SIG-M5 (cell line): Measurements from ENCODE around the gene SNCG.
"Not testable (repeated sequence)": the region's sequence is repeated elsewhere in the genome, so short reads cannot be mapped to it uniquely, and the experiment has no call there.

ENCODE experiments used
- DNase-seq: peaks from one replicate; lab custom pipeline; 2025; lab: John Stamatoyannopoulos, UW

Gene SNCG

DNA sequence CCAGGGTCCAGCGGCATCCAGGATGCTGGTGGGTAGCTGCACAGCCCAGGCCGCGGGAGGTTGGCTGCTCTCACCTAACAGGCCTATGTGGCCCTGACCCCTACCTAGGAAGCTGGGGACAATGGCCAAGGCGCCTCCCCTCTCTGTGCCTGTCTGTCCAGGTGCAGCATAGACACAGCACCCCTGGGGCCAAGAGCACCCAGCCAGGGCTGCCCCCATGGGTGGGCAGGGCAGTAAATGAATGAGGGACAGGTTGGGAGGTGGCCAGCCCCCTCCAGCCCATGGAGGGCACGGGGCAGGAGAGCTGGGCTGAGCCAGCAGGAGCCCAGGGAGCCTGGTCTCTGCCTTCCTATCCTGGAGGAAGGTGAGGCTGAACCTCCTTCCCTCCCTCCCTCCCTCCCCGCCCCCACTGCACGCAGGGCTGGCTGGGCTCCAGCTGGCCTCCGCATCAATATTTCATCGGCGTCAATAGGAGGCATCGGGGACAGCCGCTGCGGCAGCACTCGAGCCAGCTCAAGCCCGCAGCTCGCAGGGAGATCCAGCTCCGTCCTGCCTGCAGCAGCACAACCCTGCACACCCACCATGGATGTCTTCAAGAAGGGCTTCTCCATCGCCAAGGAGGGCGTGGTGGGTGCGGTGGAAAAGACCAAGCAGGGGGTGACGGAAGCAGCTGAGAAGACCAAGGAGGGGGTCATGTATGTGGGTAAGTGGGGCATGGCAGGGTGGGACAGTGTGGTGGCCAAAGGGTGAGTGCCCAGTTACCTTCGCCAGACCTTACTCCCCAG, at the start of gene SNCG:
Gene SNCG (plus strand): TSS at position 484 of the 785 bp plus-strand sequence. CDS start 99 bp downstream, at position 583.
- no peak for DNase-seq

DNA sequence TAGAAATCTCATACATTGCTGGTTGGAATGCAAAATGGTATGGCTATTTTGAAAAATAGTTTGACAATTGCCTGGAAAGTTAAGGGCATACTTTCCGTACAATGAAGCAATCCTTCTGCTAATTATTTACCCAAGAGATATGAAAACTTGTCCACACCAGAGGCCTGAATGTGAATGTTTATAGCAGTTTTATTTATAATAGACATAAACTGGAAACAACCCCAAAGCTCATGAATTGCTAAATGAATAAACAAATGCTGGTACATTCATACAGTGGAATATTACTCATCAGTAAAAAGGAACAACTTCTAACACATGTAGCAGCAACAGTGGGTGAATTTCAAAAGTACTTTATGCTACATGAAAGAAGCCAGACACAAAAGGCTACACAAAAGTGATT, 43.7 kb upstream of the SNCG start:
- DNase-seq, result no peak

DNA sequence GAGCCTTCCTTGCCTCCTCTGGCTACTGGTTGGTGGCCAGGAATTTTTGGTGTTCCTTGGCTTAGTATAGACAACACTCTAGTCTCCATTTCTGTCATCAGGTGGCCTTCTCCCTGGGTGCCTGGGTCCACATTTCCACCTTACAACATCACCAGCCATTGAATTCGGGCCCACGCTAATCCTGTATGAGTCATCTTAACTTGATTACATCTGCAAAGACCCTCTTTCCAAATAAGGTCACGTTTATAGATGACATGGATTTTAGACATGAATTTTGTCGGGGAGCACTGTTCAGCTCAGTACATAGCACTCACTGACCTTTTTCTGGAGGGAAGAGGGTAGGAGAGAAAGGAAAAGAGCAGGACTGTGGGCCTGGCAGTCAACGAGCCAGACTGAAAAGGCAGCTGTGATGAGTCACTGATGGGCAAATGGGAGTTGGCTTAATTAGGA, 40.4 kb upstream of the SNCG start:
- no peak for DNase-seq

- no peak for DNase-seq
Observed at GRCh38 chr10:86922553-86922961, 35.8 kb upstream of the SNCG start.

DNA sequence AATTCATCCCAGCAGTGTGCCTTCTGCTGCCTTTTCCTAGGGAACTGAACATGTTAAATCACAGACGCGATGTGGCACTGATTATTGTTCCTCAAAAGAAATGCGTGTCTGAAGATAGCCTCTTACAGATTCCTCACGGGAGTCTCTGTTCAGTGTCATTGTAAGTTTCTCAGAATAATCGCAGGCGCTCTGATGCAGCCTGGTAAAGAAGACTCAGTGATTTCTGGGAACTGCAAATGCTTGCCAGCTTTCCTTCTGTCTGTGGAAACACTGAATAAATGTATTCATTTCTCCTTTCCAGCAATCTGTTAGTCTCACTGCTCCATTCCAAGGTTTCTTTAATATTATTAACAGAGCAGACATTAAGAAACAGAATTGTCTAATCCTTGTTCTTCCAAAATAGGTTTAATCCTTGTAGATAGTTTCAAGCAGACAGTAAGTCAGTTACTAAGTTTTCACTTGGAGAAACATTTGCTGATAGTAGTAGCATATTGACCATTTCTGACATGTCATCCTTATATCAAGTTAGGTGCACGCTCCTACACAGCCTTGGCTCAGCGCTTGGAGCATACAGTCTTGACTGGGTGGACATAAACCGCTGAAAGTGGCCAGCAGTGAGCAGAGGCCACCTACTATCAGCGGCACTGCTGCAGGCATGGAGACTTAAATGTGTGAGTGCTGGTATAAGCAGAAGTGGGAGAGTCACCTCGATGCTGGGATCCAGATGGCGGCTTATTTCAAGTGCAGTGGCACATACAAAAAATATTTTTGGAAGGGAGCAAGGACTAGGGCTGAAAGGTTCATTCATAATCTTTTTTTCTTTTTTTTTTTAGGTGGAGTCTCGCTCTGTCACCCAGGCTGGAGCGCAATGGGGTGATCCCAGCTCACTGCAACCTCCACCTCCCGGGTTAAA, 28.7 kb upstream of the SNCG start:
- DNase-seq, result no peak

- no peak for DNase-seq
Observed at GRCh38 chr10:86931872-86932271, 26.5 kb upstream of the SNCG start.

GRCh38 chr10:86932674-86933073, 25.7 kb upstream of the SNCG start:
- no peak for DNase-seq

DNA sequence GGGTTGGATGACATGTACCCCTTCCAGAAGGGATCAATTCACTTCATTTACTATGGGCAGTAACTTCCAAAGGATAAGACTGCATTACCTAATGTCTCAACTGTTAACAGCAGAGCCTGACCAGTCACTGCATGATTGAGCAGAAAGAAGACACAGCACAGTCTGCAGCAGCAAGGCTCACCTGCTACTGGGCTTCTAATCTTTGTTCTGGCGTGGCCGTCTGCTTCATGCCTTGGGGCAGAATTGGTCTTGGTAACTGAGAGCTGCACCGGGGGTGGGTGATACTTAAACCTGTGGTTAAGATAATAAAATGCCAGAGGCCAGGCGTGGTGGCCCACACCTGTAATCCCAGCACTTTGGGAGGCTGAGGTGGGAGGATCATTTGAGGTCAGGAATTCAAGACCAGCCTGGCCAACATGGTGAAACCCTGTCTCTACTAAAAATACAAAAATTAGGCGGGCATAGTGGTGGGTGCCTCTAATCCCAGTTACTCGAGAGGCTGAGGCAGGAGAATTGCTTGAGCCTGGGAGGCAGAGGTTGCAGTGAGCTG, 24.2 kb upstream of the SNCG start:
- DNase-seq, result not testable (repeated sequence)

- DNase-seq, result no peak
Observed at GRCh38 chr10:86936661-86937501, 21.5 kb upstream of the SNCG start.

GRCh38 chr10:86937502-86938154, 20.8 kb upstream of the SNCG start:
- DNase-seq, result no peak

DNA sequence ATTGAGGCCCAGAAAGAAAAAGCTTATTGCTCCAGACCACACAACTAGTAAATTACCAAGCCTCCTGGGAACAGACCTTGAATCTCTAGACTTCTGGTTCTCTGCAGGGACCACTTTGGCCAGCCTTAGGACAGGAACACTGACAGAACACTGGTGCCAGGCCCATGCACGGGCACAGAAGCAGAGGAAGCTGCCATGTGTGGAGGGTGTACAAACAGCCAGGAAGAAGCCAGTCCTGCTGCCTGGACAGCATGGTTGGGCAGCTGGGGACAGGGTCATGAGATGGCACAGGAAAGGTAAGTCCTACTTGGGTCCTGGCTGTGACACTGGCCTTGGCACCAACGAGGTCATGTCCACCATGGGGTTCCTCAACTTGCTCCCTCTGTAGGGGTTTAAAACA, 20.1 kb upstream of the SNCG start:
- no peak for DNase-seq

DNA sequence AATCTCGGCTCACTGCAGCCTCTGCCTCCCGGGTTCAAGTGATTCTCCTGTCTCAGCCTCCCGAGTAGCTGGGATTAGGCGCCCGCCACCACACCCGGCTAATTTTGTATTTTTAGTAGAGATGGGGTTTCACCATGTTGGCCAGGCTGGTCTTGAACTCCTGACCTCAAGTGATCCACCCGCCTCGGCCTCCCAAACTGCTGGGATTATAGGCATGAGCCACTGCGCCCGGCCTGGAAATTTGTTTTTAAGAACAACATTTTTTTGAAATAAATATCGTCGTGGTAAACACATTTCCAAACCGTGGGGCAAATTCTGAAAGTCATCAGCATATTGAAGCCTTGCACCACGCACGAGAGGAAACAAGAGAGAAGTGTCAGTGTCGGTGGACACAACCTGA, 18.3 kb upstream of the SNCG start:
- DNase-seq, result not testable (repeated sequence)

GRCh38 chr10:86940677-86941076, 17.7 kb upstream of the SNCG start:
- DNase-seq, result no peak

DNA sequence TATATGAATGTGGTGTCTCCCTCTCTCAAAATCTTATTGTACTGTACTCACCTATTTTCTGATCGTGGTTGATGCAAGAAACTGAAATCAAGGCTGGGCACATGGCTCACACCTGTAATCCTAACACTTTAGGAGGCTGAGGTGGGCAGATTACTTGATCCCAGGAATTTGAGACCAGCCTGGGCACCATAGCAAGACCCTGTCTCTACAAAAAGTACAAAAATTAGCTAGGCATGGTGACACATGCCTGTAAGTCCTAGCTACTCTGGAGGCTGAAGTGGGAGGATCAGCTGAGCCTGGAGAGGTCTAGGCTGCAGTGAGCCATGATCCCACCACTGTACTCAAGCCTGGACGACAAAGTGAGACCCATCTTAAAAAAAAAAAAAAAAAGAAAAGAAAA, 17.0 kb upstream of the SNCG start:
- DNase-seq, result no peak

GRCh38 chr10:86941991-86942421, 16.4 kb upstream of the SNCG start:
- DNase-seq, result no peak

DNA sequence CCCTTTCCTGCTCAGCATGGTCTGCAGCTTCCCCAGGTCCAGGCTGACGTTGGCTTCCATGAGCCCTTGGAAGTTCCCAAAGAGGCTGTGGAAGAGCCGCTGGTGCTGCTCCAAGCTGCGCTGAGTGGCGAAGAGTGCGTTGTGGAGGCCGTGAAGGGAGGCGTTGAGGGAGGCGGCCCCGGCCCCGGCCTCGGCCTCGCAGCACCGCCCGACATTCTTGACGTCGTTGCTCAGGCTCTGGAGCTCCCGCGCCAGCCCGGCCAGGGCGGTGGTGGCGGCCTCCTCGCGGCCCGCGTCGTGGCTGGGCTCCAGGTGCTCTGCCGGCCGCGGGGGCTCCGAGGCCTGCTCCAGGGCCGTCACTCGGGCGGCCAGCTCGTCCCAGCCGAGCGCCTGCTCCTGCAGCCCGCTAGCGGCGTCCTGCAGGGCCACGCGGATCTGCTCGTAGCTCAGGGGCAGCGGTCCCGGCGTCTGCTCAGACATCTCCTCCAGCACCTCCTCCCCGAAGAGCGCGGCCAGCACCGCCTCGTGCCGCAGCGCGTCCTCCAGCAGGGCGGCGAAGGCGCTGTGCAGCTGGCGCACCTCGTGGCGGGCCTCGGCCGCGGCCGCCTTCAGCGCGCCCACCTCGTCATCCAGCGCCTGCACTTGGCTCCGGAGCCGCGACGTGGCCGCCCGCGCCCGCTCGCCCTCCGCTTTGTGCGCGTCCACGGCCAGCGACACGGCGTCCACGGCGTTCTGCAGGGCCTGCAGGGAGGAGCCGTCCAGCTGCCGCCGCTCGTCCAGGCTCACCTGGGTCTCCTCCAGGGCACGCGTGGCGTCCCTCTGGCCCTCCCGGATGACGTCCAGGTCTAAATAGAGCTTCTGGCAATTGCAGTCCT, 15.7 kb upstream of the SNCG start:
- no peak for DNase-seq

DNA sequence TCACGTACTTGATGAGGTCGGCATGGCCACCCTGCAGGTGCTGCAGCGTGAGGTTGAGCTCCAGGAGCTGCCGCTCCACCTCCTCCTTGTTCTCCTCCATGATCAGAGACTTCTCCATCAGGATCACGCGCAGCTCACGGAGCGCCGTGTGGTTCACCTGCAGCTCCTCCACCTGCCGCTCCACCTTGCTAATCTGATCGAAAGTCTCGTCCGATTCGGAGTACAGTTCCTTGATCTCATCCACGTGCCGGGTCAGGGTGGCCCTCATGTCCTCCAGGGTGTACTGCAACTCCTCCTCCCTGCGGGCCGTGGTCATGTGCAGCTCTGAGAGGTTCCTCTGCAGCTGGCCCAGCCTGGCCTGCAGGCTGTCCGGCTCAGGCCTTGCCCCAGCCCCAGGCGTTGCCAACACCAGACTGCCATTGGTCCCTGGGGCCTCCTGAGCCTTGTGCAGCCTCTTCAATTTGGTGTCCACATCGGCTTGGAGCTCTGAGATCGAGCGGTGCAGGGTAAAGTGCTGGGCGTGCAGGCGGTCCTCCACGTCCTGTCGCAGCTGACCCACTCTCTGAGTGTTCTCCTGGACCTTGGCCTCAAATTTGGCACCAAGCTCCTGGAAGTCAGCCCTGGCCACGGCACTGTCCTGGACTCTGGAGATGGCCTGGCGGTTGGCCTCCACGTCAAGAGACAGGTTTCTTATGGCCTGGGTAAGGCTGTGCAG, 14.9 kb upstream of the SNCG start:
- no peak for DNase-seq

DNA sequence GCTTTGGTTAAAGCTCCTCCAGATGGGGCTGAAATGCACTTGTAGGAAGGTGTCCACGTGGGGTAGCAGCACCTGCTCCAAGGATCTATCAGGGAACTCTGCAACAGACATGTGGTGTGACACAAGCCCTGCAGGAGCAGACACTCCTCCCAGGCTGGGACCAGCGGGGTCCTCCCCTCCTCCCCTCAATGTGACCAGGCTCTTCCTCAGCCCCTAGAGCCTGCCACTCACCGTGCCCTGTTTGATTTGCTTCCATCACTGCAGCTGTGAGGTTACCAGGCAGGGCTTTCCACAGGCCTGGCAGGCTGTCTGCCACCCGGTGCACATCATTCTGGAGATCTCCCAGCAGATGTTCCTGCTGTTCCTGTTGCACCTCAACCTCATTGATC, 14.4 kb upstream of the SNCG start:
- DNase-seq, result no peak

- no peak for DNase-seq
Observed at GRCh38 chr10:86944471-86944870, 13.9 kb upstream of the SNCG start.

DNA sequence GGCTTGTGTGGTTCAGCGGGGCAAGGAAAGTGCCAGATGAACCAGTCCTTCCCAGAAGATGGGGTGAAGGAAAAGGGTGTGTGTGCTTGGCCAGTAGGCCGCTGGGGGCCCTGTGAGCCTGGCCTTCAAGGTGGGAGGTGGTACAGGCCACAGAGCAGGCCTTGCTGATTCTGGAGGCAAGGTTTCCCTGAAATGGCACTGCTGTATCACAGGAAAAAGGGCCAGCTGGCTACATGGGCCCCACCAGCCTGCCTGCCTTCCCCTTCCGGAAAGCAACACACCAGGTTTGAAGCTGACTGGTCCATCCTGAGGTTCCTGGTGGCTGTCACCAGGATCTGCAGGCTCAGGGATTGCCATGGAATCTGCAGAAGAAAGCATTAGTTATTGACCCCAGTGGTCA, 13.5 kb upstream of the SNCG start:
- no peak for DNase-seq
